ENCODE measurements around the gene ABTB2. TPM values are rescaled to one million over a fixed set of nuclear protein-coding genes. Genes with fewer than 3 reads are reported as not detected.

The ABTB2 gene
- total and polyA plus RNA-seq, 2 experiments from 2014 or later = 12.4 to 14.3 TPM

- Histone ChIP-seq H3K27ac (no peak overlapping the region), H4K20me1 (ENCODE audit: insufficient read depth, poor library complexity, severe bottlenecking) (no peaks in the 10 kb centered on the region), H3K9me3 (ENCODE audit: low read depth) (no peaks in the 10 kb centered on the region), H3K4me2 (no peak overlapping the region), H3K4me3 (no peak overlapping the region), H3K4me1 (ENCODE audit: insufficient read depth) (no peaks in the 10 kb centered on the region), H2AFZ (no peak overlapping the region), H3K79me2 (no peaks in the 10 kb centered on the region), H3K36me3 (replicated peaks; ENCODE audit: insufficient read depth, low read depth) (no peaks in the 10 kb centered on the region), H3K27me3 (no peaks in the 10 kb centered on the region), H3K9me2 (replicated peaks; ENCODE audit: insufficient read depth) (no peaks in the 10 kb centered on the region)
- DNase-seq (ENCODE audit: low spot score) = no peak
- WGBS (ENCODE audit: low lambda C conversion rate, missing lambda C conversion rate) = 84% methylated on average over 18 of the region's 18 CpGs
- TF ChIP-seq EZH2 (IDR thresholded peaks at IDR 0.05; ENCODE audit: borderline replicate concordance) = no peak
- no peak for TF ChIP-seq EZH2phosphoT487 (IDR thresholded peaks at IDR 0.05; ENCODE audit: low read depth, severe bottlenecking, unreplicated experiment)
- no peak for TF ChIP-seq CTCF (IDR thresholded peaks at IDR 0.05; ENCODE audit: poor library complexity)
Measured at GRCh38 chr11:34161812-34162492, 195.9 kb downstream of the ABTB2 start.

GRCh38 chr11:34161361-34161760 lies 196.4 kb downstream of the ABTB2 start:
- WGBS (ENCODE audit: low lambda C conversion rate, missing lambda C conversion rate) = 92% methylated on average over 6 of the region's 6 CpGs

GRCh38 chr11:34160791-34161190 lies 197.0 kb downstream of the ABTB2 start:
- no peaks in the 10 kb centered on the region for H4K20me1 ChIP-seq (ENCODE audit: insufficient read depth, poor library complexity, severe bottlenecking)
- H3K4me1 ChIP-seq (ENCODE audit: insufficient read depth) = no peaks in the 10 kb centered on the region
- H2AFZ ChIP-seq = no peak overlapping the region
- no peak for DNase-seq (ENCODE audit: low spot score)
- no peaks in the 10 kb centered on the region for H3K27me3 ChIP-seq
- TF ChIP-seq CTCF (IDR thresholded peaks at IDR 0.05; ENCODE audit: poor library complexity) = no peak
- TF ChIP-seq EZH2phosphoT487 (IDR thresholded peaks at IDR 0.05; ENCODE audit: low read depth, severe bottlenecking, unreplicated experiment) = no peak
- no peak for TF ChIP-seq EZH2 (IDR thresholded peaks at IDR 0.05; ENCODE audit: borderline replicate concordance)
- H3K36me3 ChIP-seq (replicated peaks; ENCODE audit: insufficient read depth, low read depth) = no peaks in the 10 kb centered on the region
- no peaks in the 10 kb centered on the region for H3K9me3 ChIP-seq (ENCODE audit: low read depth)
- WGBS (ENCODE audit: low lambda C conversion rate, missing lambda C conversion rate) = 94% methylated on average over 15 of the region's 18 CpGs
- H3K79me2 ChIP-seq = no peaks in the 10 kb centered on the region
- H3K27ac ChIP-seq = no peak overlapping the region
- no peak overlapping the region for H3K4me2 ChIP-seq
- no peaks in the 10 kb centered on the region for H3K9me2 ChIP-seq (replicated peaks; ENCODE audit: insufficient read depth)
- no peak overlapping the region for H3K4me3 ChIP-seq

More at GRCh38 chr11:34161361-34161760, 196.4 kb downstream of the ABTB2 start:
- Histone ChIP-seq H3K9me2 (replicated peaks; ENCODE audit: insufficient read depth) (no peaks in the 10 kb centered on the region), H3K27ac (no peak overlapping the region), H2AFZ (no peak overlapping the region), H3K9me3 (ENCODE audit: low read depth) (no peaks in the 10 kb centered on the region), H3K4me3 (no peak overlapping the region), H4K20me1 (ENCODE audit: insufficient read depth, poor library complexity, severe bottlenecking) (no peaks in the 10 kb centered on the region), H3K27me3 (no peaks in the 10 kb centered on the region), H3K36me3 (replicated peaks; ENCODE audit: insufficient read depth, low read depth) (no peaks in the 10 kb centered on the region), H3K4me1 (ENCODE audit: insufficient read depth) (no peaks in the 10 kb centered on the region), H3K79me2 (no peaks in the 10 kb centered on the region), H3K4me2 (no peak overlapping the region)
- TF ChIP-seq EZH2phosphoT487 (IDR thresholded peaks at IDR 0.05; ENCODE audit: low read depth, severe bottlenecking, unreplicated experiment) (no peak), EZH2 (IDR thresholded peaks at IDR 0.05; ENCODE audit: borderline replicate concordance) (no peak), CTCF (IDR thresholded peaks at IDR 0.05; ENCODE audit: poor library complexity) (no peak)
- no peak for DNase-seq (ENCODE audit: low spot score)
